Nephron progenitor cell (in vitro differentiated cells): ENCODE data around the gene LANCL3.

Experiments used
- DNase-seq: peaks from one replicate; pipeline ENCODE4 v3.0.0; 2021
- H3K27ac Mint-ChIP-seq: 2 replicates; pipeline ENCODE4 v1.8.0; 2021; ENCODE audit warnings: mild to moderate bottlenecking, moderate library complexity, mixed read lengths
- H3K27me3 Mint-ChIP-seq: 2 replicates; pipeline ENCODE4 v1.8.0; 2021; ENCODE audit warnings: mild to moderate bottlenecking, low read depth, mixed read lengths; ENCODE audit not compliant: poor library complexity
- H3K36me3 Mint-ChIP-seq: 2 replicates; pipeline ENCODE4 v1.8.0; 2021; ENCODE audit warnings: low read depth, mixed read lengths
- H3K4me1 Mint-ChIP-seq: 2 replicates; pipeline ENCODE4 v1.8.0; 2021; ENCODE audit warnings: mixed read lengths
- H3K4me3 Mint-ChIP-seq: 2 replicates; pipeline ENCODE4 v1.8.0; 2021; ENCODE audit warnings: mild to moderate bottlenecking, moderate library complexity, mixed read lengths
- H3K9me3 Mint-ChIP-seq: 2 replicates; pipeline ENCODE4 v1.8.0; 2021; ENCODE audit warnings: mild to moderate bottlenecking, moderate library complexity, mixed read lengths
- TF ChIP-seq, protein P1 (sequence below): fragments of 200-600 bp; sonication (generic); IDR thresholded peaks from 2 replicates; pipeline ENCODE4 v1.5.0; 2021; ENCODE audit warnings: antibody characterized with exemption

Gene LANCL3

DNA sequence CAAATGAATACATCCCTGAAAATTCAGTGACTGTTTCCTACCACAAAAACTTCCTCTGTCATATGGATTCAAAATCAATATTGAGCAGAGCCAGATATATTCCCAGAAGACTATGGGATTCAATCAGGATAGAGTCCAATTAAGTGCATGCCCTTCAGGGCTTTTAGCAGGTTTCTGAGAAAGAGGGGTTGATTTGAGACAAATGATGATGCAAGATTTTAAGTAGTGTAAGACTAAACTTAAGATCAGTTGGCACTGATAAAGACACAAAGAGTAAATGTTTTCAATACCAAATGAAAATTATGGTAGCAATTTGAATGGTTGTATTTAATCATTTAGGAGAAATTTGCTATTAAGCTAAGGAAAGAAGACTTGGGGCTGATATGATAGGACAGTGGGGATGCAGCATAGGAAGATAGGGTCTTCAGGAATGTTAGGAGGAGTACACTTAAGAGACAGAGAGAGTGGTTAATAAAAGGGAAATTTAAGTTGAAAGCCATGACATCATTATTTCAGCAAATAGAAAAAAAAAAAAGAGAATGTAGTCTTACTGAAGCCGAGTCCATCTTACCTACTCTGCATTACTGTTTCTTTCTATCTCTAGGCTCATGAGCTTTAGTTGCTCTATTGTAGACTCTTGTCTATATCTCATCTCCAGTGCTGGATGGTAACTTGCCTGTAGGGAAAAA lies 82.1 kb downstream of the LANCL3 start:
- Mint-ChIP-seq H3K4me1 (no peaks in the 10 kb centered on the region), H3K27me3 (peaks cover 4% of the 10 kb centered on the region), H3K27ac (no peak overlapping the region), H3K9me3 (peaks cover 27% of the 10 kb centered on the region), H3K36me3 (no peaks in the 10 kb centered on the region), H3K4me3 (no peak overlapping the region)
- TF ChIP-seq, protein P1, sequence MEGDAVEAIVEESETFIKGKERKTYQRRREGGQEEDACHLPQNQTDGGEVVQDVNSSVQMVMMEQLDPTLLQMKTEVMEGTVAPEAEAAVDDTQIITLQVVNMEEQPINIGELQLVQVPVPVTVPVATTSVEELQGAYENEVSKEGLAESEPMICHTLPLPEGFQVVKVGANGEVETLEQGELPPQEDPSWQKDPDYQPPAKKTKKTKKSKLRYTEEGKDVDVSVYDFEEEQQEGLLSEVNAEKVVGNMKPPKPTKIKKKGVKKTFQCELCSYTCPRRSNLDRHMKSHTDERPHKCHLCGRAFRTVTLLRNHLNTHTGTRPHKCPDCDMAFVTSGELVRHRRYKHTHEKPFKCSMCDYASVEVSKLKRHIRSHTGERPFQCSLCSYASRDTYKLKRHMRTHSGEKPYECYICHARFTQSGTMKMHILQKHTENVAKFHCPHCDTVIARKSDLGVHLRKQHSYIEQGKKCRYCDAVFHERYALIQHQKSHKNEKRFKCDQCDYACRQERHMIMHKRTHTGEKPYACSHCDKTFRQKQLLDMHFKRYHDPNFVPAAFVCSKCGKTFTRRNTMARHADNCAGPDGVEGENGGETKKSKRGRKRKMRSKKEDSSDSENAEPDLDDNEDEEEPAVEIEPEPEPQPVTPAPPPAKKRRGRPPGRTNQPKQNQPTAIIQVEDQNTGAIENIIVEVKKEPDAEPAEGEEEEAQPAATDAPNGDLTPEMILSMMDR, result no peak
- DNase-seq, result no peak

DNA sequence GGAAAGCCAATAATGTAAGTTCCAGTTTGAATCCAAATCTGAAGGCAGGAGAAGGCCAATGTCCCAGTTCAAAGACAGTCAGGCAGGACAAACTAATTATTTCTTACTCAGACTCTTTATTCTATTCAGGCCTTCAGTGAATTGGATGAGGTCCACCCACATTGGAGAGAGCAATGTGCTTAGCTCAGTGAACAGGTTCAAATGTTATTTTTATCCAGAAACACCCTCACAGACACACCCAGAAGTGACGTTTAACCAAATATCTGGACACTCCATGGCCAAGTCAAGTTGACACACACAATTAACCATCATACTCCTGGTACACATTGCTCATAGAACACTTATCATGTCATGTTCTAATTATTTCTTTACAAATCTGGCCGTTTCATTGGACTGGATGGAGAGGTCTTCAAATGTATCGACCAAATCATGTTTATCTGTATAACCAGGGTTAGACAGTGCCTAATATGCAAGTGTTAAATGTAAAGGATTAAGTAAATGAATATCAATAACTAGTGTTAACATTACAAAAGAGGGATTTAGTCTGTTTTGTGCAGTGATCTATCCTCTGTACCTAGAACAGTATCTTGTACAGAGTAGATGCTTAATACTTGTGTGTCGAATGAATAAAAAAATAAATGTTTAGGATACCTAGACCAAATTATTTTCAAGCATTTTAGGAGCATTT lies 87.0 kb downstream of the LANCL3 start:
- H3K4me3 Mint-ChIP-seq, result no peak overlapping the region

DNA sequence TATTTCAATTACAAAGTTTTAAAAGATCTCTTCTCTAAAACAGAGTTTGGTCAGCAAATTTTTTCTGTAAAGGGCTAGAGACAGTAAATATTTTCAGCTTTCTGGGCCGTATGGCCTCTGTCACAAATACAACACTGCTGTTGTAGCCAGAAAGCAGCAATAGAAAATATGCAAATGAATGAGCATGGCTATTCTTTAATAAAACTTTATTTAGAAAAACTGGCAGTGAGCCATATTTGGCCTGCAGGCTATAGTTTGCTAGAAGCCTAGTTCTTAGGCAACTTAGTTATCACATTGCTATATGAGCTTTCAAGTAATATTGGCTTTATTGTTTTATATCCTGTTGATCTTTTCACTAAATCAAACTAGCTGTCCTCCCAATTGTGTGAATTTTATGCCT lies 87.6 kb downstream of the LANCL3 start:
- H3K4me3 Mint-ChIP-seq, result no peak overlapping the region
- TF ChIP-seq, protein P1, result no peak
- peaks cover 4% of the 10 kb centered on the region for H3K27me3 Mint-ChIP-seq
- H3K4me1 Mint-ChIP-seq, result no peaks in the 10 kb centered on the region
- H3K27ac Mint-ChIP-seq, result no peak overlapping the region
- DNase-seq, result no peak
- no peaks in the 10 kb centered on the region for H3K36me3 Mint-ChIP-seq
- peaks cover 12% of the 10 kb centered on the region for H3K9me3 Mint-ChIP-seq

More for the DNA sequence above, 87.0 kb downstream of the LANCL3 start:
- DNase-seq, result no peak
- no peaks in the 10 kb centered on the region for H3K4me1 Mint-ChIP-seq
- peaks cover 12% of the 10 kb centered on the region for H3K9me3 Mint-ChIP-seq
- H3K27me3 Mint-ChIP-seq, result peaks cover 4% of the 10 kb centered on the region
- TF ChIP-seq, protein P1, result no peak
- H3K27ac Mint-ChIP-seq, result no peak overlapping the region
- no peaks in the 10 kb centered on the region for H3K36me3 Mint-ChIP-seq

DNA sequence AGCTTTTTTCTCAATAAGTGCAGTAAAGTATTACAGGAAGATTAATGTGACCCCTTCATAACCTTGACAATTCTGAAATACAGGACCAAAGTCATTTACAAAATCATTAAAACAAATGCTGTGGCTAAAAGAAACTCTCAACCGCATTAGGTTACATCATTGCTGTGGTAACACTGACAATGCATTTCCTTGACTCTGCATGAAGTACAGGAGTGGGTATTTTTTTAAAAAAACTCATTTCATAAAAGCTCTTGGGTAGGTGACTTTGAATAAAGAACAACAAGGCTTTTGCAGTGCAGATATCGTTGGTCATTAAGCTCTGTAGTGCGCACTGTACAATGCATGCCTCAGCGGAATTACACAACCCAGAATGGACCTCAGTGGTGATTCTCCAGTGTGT lies 90.7 kb downstream of the LANCL3 start:
- Mint-ChIP-seq H3K27me3 (no peaks in the 10 kb centered on the region), H3K27ac (no peak overlapping the region), H3K36me3 (no peaks in the 10 kb centered on the region), H3K9me3 (peaks cover 16% of the 10 kb centered on the region), H3K4me1 (no peaks in the 10 kb centered on the region), H3K4me3 (no peak overlapping the region)
- no peak for DNase-seq
- TF ChIP-seq, protein P1, result no peak

DNA sequence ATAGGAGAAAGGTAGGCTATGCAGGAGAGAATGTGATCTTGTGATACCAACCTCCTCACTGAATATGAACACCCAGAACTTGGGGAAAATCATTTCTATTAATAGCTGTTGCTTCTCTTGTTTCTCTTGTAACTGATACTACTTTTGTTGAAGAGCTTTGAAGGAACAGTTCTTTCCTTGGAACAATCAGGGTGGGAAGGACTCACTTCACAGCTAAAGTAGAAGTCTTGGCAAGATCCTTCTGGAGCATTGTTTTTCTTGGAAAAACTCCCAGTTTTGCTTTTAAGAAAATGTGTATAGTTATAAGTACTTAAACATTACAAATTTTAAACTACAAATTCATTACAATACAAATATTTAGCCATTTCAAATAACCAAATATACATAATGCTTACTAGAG lies 95.1 kb downstream of the LANCL3 start:
- Mint-ChIP-seq H3K27me3 (no peaks in the 10 kb centered on the region), H3K27ac (no peak overlapping the region), H3K36me3 (no peaks in the 10 kb centered on the region), H3K9me3 (peaks cover 15% of the 10 kb centered on the region), H3K4me1 (no peaks in the 10 kb centered on the region), H3K4me3 (no peak overlapping the region)
- TF ChIP-seq, protein P1, result no peak
- DNase-seq, result no peak

DNA sequence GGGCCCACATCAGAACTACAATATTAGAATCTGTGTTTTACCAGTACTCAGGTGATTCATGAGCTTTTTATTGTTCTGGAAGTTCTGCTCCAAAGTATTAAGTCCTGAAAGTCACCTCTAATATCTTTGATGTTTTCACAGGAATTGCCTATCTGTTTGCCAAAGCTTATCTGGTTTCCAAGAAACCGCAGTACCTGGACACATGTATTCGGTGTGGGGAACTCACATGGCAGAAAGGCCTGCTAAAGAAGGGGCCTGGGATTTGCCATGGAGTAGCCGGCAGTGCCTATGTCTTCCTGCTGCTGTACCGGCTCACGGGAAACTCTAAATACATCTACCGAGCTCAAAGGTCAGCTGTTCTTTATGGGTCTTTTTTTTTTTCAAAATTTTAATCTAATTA lies 95.7 kb downstream of the LANCL3 start:
- Mint-ChIP-seq H3K36me3 (no peaks in the 10 kb centered on the region), H3K4me3 (no peak overlapping the region), H3K27ac (no peak overlapping the region), H3K4me1 (no peaks in the 10 kb centered on the region), H3K9me3 (peaks cover 16% of the 10 kb centered on the region), H3K27me3 (no peaks in the 10 kb centered on the region)
- DNase-seq, result no peak
- TF ChIP-seq, protein P1, result no peak
